ENCODE results near the gene PDP2.

PDP2 gene

DNA sequence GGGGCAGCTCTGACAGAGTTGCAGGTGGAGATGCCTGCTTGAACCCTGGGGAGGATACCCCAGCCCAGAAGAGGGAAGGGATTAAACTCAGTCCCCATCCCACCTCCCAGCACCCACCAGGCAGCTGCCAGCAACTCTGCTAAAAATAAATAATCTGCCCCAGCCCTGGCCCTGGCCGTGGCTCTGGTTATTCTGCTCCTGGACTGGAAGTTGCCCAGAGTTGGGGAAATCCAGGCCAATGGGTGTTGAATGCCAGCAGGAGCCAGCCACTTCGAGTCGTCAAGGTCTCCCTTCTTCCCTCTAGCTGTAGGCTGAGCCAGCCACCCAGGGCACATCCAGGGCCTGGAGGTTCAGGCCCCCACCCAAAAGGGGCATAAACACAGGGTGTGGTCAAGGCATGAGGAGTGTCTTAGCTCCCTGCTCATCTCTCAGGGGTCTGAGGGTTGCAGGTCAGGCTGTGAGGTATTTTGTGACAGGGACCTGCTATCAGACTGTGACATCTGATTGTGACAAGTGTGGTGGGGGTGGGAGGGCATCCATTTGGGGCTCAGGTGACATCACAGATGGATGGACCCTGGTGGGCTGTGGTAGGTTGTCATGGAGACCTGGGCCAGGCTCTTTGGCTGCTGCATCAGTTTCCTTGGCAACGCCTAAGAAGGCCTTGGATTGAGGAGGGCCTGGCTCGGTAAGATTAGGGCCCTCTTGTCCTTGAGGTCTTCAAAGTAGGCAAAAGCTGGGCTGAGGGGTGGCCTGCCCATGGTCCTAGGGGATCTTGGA lies 46.0 kb downstream of the PDP2 start:
- ChIA-PET POLR2A (interaction anchor here (1.0 to 1.9 kb wide), 2 partner anchors 18 to 21 kb away, joined by 3 to 8 read pairs; no protein-coding TSS in a partner anchor), CTCF (interaction anchor here (0.6 to 3.5 kb wide), 3 partner anchors 16 to 34 kb away, joined by 3 to 27 read pairs (median 5); no protein-coding TSS in a partner anchor)
- TF ChIP-seq CTBP1 (IDR thresholded peaks at IDR 0.05; ENCODE audit: borderline replicate concordance) (no peak), ELF4 (IDR thresholded peaks at IDR 0.05) (no peak), SUZ12 (IDR thresholded peaks at IDR 0.05) (no peak), FOXK2 (IDR thresholded peaks at IDR 0.05) (no peak), L3MBTL2 (conservative IDR thresholded peaks at IDR 0.05) (no peak), HDGF (IDR thresholded peaks at IDR 0.05; ENCODE audit: borderline replicate concordance) (no peak), PKNOX1 (IDR thresholded peaks at IDR 0.05) (no peak), FOXM1 (IDR thresholded peaks at IDR 0.05; ENCODE audit: borderline replicate concordance) (no peak), ARNT (IDR thresholded peaks at IDR 0.05) (no peak), ZNF384 (IDR thresholded peaks at IDR 0.05) (no peak), TARDBP (IDR thresholded peaks at IDR 0.05) (no peak), FOXA1 (IDR thresholded peaks at IDR 0.05) (no peak), NFRKB (IDR thresholded peaks at IDR 0.05) (no peak), BHLHE40 (IDR thresholded peaks at IDR 0.05; ENCODE audit: borderline replicate concordance) (no peak), SP1 (IDR thresholded peaks at IDR 0.05) (no peak), LEF1 (IDR thresholded peaks at IDR 0.05; ENCODE audit: borderline replicate concordance) (no peak)
- no peak for DNase-seq (ENCODE audit: extremely low spot score)

DNA sequence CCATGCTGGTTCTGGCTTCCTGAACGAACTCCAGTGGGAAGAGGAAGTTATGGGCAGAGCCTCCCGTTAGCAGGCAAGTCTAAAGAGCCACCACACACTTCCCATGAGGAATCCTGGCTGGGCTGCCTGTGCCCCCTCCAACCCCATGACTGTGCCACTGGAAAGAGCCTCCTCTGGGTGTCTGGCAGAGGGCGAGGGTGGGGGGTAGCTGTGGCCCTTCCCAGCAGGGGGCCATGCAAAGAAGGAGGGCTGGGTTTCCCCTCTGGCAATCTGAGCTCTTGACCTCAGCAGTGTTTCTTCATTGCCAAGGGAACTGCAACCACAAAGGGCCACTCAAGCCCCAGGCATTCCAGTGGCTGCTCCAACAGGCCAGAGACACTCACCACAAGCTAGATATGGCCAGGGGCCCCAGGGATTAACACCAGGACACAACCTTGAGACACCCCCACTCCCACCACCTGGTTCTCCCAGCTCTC lies 46.7 kb downstream of the PDP2 start:
- POLR2A ChIA-PET: interaction anchor here (1.0 to 1.9 kb wide), 2 partner anchors 17 to 22 kb away, joined by 3 to 8 read pairs; no protein-coding TSS in a partner anchor

GRCh38 chr16:66927918-66928649 lies 47.8 kb downstream of the PDP2 start:
- CTCF ChIA-PET: interaction anchor here (0.6 to 3.5 kb wide), 9 partner anchors 18 to 249 kb away, joined by 3 to 27 read pairs (median 6); no protein-coding TSS in a partner anchor
- POLR2A ChIA-PET: interaction anchor here (0.6 to 1.4 kb wide), 3 partner anchors 23 to 43 kb away, joined by 3 read pairs; no protein-coding TSS in a partner anchor
- no peak for DNase-seq (ENCODE audit: extremely low spot score)
- TF ChIP-seq FOXM1 (IDR thresholded peaks at IDR 0.05; ENCODE audit: borderline replicate concordance) (no peak), TARDBP (IDR thresholded peaks at IDR 0.05) (no peak), CTBP1 (IDR thresholded peaks at IDR 0.05; ENCODE audit: borderline replicate concordance) (no peak), SP1 (IDR thresholded peaks at IDR 0.05) (no peak), LEF1 (IDR thresholded peaks at IDR 0.05; ENCODE audit: borderline replicate concordance) (no peak), BHLHE40 (IDR thresholded peaks at IDR 0.05; ENCODE audit: borderline replicate concordance) (no peak), ZNF384 (IDR thresholded peaks at IDR 0.05) (no peak), ARNT (IDR thresholded peaks at IDR 0.05) (no peak), FOXK2 (IDR thresholded peaks at IDR 0.05) (no peak), NFRKB (IDR thresholded peaks at IDR 0.05) (no peak), FOXA1 (IDR thresholded peaks at IDR 0.05) (no peak), SUZ12 (IDR thresholded peaks at IDR 0.05) (no peak), ELF4 (IDR thresholded peaks at IDR 0.05) (no peak)

More for the DNA sequence above, 46.7 kb downstream of the PDP2 start:
- TF ChIP-seq ZNF384 (IDR thresholded peaks at IDR 0.05) (no peak), FOXA1 (IDR thresholded peaks at IDR 0.05) (no peak), HDGF (IDR thresholded peaks at IDR 0.05; ENCODE audit: borderline replicate concordance) (no peak), TARDBP (IDR thresholded peaks at IDR 0.05) (no peak), SUZ12 (IDR thresholded peaks at IDR 0.05) (no peak), CTBP1 (IDR thresholded peaks at IDR 0.05; ENCODE audit: borderline replicate concordance) (no peak), SP1 (IDR thresholded peaks at IDR 0.05) (no peak), PKNOX1 (IDR thresholded peaks at IDR 0.05) (no peak), ARNT (IDR thresholded peaks at IDR 0.05) (no peak), FOXK2 (IDR thresholded peaks at IDR 0.05) (no peak), ELF4 (IDR thresholded peaks at IDR 0.05) (no peak), FOXM1 (IDR thresholded peaks at IDR 0.05; ENCODE audit: borderline replicate concordance) (no peak), NFRKB (IDR thresholded peaks at IDR 0.05) (no peak), LEF1 (IDR thresholded peaks at IDR 0.05; ENCODE audit: borderline replicate concordance) (no peak), L3MBTL2 (conservative IDR thresholded peaks at IDR 0.05) (no peak), BHLHE40 (IDR thresholded peaks at IDR 0.05; ENCODE audit: borderline replicate concordance) (no peak)
- no peak for DNase-seq (ENCODE audit: extremely low spot score)
- CTCF ChIA-PET: interaction anchor here (1.2 to 3.5 kb wide), 3 partner anchors 32 to 54 kb away, joined by 3 to 27 read pairs (median 5); no protein-coding TSS in a partner anchor

DNA sequence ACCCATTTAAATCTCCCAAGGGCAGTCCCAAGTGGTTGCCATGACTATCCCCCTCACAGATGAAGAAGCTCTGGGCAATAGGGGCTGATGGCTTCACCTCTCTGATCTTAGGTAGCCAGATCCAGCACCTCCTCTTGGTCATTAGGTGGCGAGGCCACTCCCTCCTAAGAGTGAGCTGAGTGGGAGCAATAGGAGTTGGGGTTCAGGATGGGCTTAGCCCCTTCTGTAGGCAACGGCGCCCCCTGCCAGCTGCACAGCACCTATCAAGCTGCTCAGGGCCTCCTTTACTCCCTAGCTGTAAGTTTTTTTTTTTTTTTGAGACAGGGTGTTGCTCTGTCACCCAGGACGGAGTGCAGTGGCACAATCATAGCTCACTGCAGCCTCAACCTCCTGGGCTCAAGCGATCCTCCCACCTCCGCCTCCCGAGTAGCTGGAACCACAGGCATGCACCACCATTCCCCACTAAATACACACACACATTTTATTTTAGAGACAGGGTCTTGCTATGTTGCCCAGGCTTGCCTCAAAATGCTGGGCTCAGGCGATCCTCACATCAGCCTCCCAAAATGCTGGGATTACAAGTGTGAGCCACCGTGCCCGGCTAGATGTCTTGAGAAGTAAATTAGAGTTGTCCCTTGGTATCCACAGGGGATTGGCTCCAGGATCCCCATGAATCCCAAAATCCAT lies 48.5 kb downstream of the PDP2 start:
- ChIA-PET POLR2A (interaction anchor here (0.6 to 1.4 kb wide), 3 partner anchors 24 to 42 kb away, joined by 3 read pairs; no protein-coding TSS in a partner anchor), CTCF (interaction anchor here (0.6 to 3.5 kb wide), 10 partner anchors 19 to 734 kb away, joined by 3 to 27 read pairs (median 6); no protein-coding TSS in a partner anchor)
- no peak for DNase-seq (ENCODE audit: extremely low spot score)
- TF ChIP-seq ZNF384 (IDR thresholded peaks at IDR 0.05): peak; percentile 80; the same call in 1 of the 2 replicates
- TF ChIP-seq FOXK2 (IDR thresholded peaks at IDR 0.05): no peak

- TF ChIP-seq TARDBP (IDR thresholded peaks at IDR 0.05) (no peak), NFRKB (IDR thresholded peaks at IDR 0.05) (no peak), ELF4 (IDR thresholded peaks at IDR 0.05) (no peak), CTBP1 (IDR thresholded peaks at IDR 0.05; ENCODE audit: borderline replicate concordance) (no peak), SP1 (IDR thresholded peaks at IDR 0.05) (no peak), FOXK2 (IDR thresholded peaks at IDR 0.05) (no peak)
- no peak for DNase-seq (ENCODE audit: extremely low spot score)
- ChIA-PET POLR2A (interaction anchor here (0.6 to 1.9 kb wide), 2 partner anchors 30 to 50 kb away, joined by 3 to 5 read pairs; partner anchors contain the start of gene PDP2), CTCF (interaction anchor here (1.2 kb wide), 1 partner anchor 35 kb away, joined by 4 read pairs; no protein-coding TSS in a partner anchor)
Observed at GRCh38 chr16:66930189-66930588, 49.9 kb downstream of the PDP2 start.
